ENCODE results near the gene ALDOA. TPM values are rescaled to one million over a fixed set of nuclear protein-coding genes. Genes with fewer than 3 reads are reported as not detected.

Gene ALDOA
- total RNA-seq, 1 donor from 2014 or later: 611 TPM

- H3K9me3 Mint-ChIP-seq: no peaks in the 10 kb centered on the region
- no peak for ATAC-seq (ENCODE audit: low read depth)
- peaks cover 11% of the 10 kb centered on the region for H3K4me1 Mint-ChIP-seq
- intact Hi-C loops (cut with micrococcal nuclease): no loop called here
- POLR2A ChIA-PET: interaction anchor here (1.1 kb wide), 1 partner anchor 97 kb away, joined by 3 read pairs; the partner anchor contains the start of gene CORO1A
- no peak for TF ChIP-seq CTCF (IDR thresholded peaks at IDR 0.05)
- peaks cover 49% of the 10 kb centered on the region for H3K36me3 Mint-ChIP-seq (ENCODE audit: low read depth)
- H3K27me3 Mint-ChIP-seq: no peaks in the 10 kb centered on the region
- no peak overlapping the region for H3K27ac Mint-ChIP-seq
- CTCF ChIA-PET: no interaction called here
- no peak for DNase-seq
- no peak overlapping the region for H3K4me3 Mint-ChIP-seq
Measured at GRCh38 chr16:30085820-30086219, 20.3 kb downstream of the ALDOA start.

DNA sequence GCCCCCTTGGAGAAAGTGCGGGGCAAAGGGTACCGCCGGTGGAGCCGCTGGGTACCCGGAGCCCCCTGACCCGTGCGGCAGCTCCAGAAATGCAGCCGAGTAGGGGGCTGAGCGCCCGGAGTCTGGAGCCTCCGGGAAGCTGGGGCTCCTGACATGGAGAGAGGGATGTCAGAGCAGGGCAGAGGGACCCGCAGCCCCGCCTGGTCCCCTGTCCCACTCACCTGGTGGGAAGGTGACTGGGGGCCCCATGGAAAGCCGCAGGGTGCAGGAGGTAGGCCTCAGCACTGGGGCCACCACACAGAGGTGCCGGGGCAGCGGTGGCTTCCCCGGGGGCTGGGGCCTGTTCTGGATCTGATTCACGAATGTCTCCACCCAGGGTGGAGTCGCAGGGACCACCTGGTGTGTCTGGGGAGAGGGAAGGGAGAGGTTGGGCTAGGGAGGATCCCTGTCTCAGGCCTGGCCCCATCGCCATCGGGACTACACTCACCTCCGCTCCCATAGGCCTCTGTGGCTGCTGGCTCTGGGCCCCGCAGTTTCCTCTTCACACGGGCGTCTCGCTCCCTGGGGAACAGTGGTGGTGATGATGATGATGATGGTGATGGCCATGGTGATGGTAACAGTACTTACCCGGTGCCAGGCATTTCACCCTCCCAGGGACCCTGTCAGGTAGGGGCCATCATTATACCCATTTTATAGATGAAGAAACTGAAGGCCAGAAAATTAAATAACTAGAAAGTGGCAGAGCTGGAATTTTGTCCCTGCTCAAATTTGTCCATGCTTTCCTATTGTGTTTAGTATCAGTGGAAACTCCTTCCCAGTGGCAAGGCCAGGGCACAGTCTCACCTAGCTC, 21.0 kb downstream of the ALDOA start:
- no peaks in the 10 kb centered on the region for H3K27me3 Mint-ChIP-seq
- H3K27ac Mint-ChIP-seq: no peak overlapping the region
- no peak for DNase-seq
- ChIA-PET CTCF (no interaction called here), POLR2A (interaction anchor here (1.1 to 1.6 kb wide), 3 partner anchors 21 to 100 kb away, joined by 3 read pairs; partner anchors contain the start of genes ALDOA and CORO1A)
- no peaks in the 10 kb centered on the region for H3K9me3 Mint-ChIP-seq
- TF ChIP-seq CTCF (IDR thresholded peaks at IDR 0.05): no peak
- peaks cover 11% of the 10 kb centered on the region for H3K4me1 Mint-ChIP-seq
- H3K4me3 Mint-ChIP-seq: no peak overlapping the region
- intact Hi-C loops (cut with micrococcal nuclease): no loop called here
- peaks cover 42% of the 10 kb centered on the region for H3K36me3 Mint-ChIP-seq (ENCODE audit: low read depth)
- ATAC-seq (ENCODE audit: low read depth): no peak

- no peak for TF ChIP-seq CTCF (IDR thresholded peaks at IDR 0.05)
- CTCF ChIA-PET: no interaction called here
- DNase-seq (no peak), ATAC-seq (ENCODE audit: low read depth) (no peak)
- Mint-ChIP-seq H3K27me3 (no peaks in the 10 kb centered on the region), H3K9me3 (no peaks in the 10 kb centered on the region), H3K4me3 (no peak overlapping the region), H3K4me1 (peaks cover 17% of the 10 kb centered on the region), H3K27ac (no peak overlapping the region), H3K36me3 (ENCODE audit: low read depth) (peaks cover 37% of the 10 kb centered on the region)
- POLR2A ChIA-PET: interaction anchor here (0.7 to 1.6 kb wide), 4 partner anchors 11 to 99 kb away, joined by 3 to 7 read pairs (median 4); partner anchors contain the start of genes ALDOA and PPP4C
- intact Hi-C loops (cut with micrococcal nuclease): no loop called here
Measured at GRCh38 chr16:30087181-30087898, 21.8 kb downstream of the ALDOA start.

DNA sequence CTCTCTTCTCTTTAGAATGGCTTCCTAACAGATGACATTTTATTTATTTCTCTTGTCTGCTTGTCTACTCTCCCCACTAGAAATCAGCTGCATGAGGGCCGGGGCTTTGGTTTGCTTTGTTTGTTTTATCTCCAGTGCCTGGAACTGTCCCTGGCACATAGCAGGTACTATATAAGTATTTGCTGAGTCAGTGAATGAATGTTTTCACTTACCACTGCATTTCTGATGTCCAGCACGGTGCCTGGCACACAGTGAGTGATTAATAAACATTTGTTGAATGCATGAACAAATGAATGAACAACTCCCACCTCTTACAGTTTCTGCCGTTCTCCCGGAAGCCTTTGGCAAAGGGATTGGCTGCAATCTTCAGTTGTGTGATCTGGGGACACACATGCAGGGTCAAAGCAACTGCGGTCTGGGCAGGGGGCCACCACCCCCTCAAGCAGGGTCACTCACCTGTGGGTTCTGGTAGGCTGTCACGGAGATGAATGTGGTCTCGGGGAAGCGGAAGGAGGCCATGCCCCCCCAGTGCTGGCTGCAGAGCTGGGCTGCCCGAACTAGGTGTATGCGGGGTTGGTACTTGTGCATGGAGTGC, 22.8 kb downstream of the ALDOA start:
- Mint-ChIP-seq H3K4me3 (no peak overlapping the region), H3K9me3 (no peaks in the 10 kb centered on the region), H3K27ac (no peak overlapping the region), H3K4me1 (peaks cover 27% of the 10 kb centered on the region), H3K27me3 (no peaks in the 10 kb centered on the region), H3K36me3 (ENCODE audit: low read depth) (peaks cover 30% of the 10 kb centered on the region)
- no peak for TF ChIP-seq CTCF (IDR thresholded peaks at IDR 0.05)
- POLR2A ChIA-PET: interaction anchor here (1.0 to 8.7 kb wide), 3 partner anchors 9 to 97 kb away, joined by 3 to 335 read pairs (median 5); partner anchors contain the start of genes ALDOA and CORO1A
- ATAC-seq (ENCODE audit: low read depth) (no peak), DNase-seq (no peak)
- CTCF ChIA-PET: no interaction called here
- intact Hi-C loops (cut with micrococcal nuclease): no loop called here

Measured in activated B cell treated with CpG ODN at 0.5 μM for 24 hours (primary cell).